WTC11 (cell line): ENCODE results near the gene DDOST. TPM values are rescaled to one million over a fixed set of nuclear protein-coding genes. Genes with fewer than 3 reads are reported as not detected.

Experiments used
- ATAC-seq: fragments of 200-7000 bp; cut with Tn5 transposase; 2 replicates; pipeline ENCODE4 v1.10.0; 2021; ENCODE audit warnings: mild to moderate bottlenecking, moderate library complexity
- CTCF ChIA-PET: fragments of 300-600 bp; sonication (Branson Sonifier 250); formaldehyde crosslinking; loops from one replicate; lab custom pipeline; 2021; ENCODE audit warnings: antibody characterized with exemption; lab: Charles Lee
- POLR2A ChIA-PET: fragments of 350-600 bp; sonication (Branson Sonifier 250); formaldehyde crosslinking; loops from one replicate; lab custom pipeline; 2021; ENCODE audit warnings: antibody characterized with exemption; lab: Charles Lee
- DNase-seq: peaks from one replicate; pipeline ENCODE4 v3.0.0; 2021; ENCODE audit warnings: low spot score
- H3K27ac Mint-ChIP-seq: 2 replicates; pipeline ENCODE4 v1.8.0; 2021; ENCODE audit warnings: mixed read lengths
- H3K27me3 Mint-ChIP-seq: 2 replicates; pipeline ENCODE4 v1.8.0; 2021; ENCODE audit warnings: low read depth, mild to moderate bottlenecking, moderate library complexity, mixed read lengths
- H3K36me3 Mint-ChIP-seq: 2 replicates; pipeline ENCODE4 v1.8.0; 2021; ENCODE audit warnings: mixed read lengths
- H3K4me1 Mint-ChIP-seq: 2 replicates; pipeline ENCODE4 v1.8.0; 2022; ENCODE audit warnings: mixed read lengths
- H3K4me3 Mint-ChIP-seq: 2 replicates; pipeline ENCODE4 v1.8.0; 2021; ENCODE audit warnings: mild to moderate bottlenecking, moderate library complexity, mixed read lengths
- H3K9me3 Mint-ChIP-seq: 2 replicates; pipeline ENCODE4 v1.8.0; 2021; ENCODE audit warnings: mixed read lengths
- AFF4 ChIP-seq: sonication (generic); formaldehyde crosslinking; IDR thresholded peaks from 2 replicates; pipeline ENCODE4 v1.8.1; 2023; ENCODE audit warnings: mild to moderate bottlenecking, missing genetic modification reagents, borderline replicate concordance
- CDX4 ChIP-seq: fragments of 250-450 bp; sonication (Bioruptor Pico); IDR thresholded peaks from 2 replicates; pipeline ENCODE4 v1.9.0; 2021; ENCODE audit warnings: moderate library complexity, mild to moderate bottlenecking, inconsistent platforms, borderline replicate concordance
- CREM ChIP-seq: sonication (generic); formaldehyde crosslinking; IDR thresholded peaks from 2 replicates; pipeline ENCODE4 v1.8.1; 2022; ENCODE audit warnings: mild to moderate bottlenecking, missing genetic modification reagents, moderate library complexity
- CTCF ChIP-seq: fragments of 200-600 bp; IDR thresholded peaks from 2 replicates; pipeline ENCODE4 v1.8.0; 2022; ENCODE audit warnings: antibody characterized with exemption
- ERG ChIP-seq: fragments of 250-450 bp; sonication (Bioruptor Pico); IDR thresholded peaks from 2 replicates; pipeline ENCODE4 v1.8.0; 2021; ENCODE audit warnings: mild to moderate bottlenecking
- ETV6 ChIP-seq: sonication (generic); formaldehyde crosslinking; IDR thresholded peaks from 2 replicates; pipeline ENCODE4 v1.8.1; 2022; ENCODE audit warnings: mild to moderate bottlenecking, missing genetic modification reagents
- FOXP4 ChIP-seq: sonication (generic); formaldehyde crosslinking; IDR thresholded peaks from 2 replicates; pipeline ENCODE4 v1.8.0; 2022; ENCODE audit warnings: mild to moderate bottlenecking, missing genetic modification reagents
- GABPB1 ChIP-seq: sonication (generic); formaldehyde crosslinking; IDR thresholded peaks from 2 replicates; pipeline ENCODE4 v1.8.1; 2023; ENCODE audit warnings: mild to moderate bottlenecking, missing genetic modification reagents
- MXD4 ChIP-seq: fragments of 250-450 bp; sonication (Bioruptor Pico); IDR thresholded peaks from 2 replicates; pipeline ENCODE4 v1.8.0; 2021; ENCODE audit warnings: mild to moderate bottlenecking, moderate library complexity, borderline replicate concordance
- NR3C1 ChIP-seq: sonication (generic); formaldehyde crosslinking; conservative IDR thresholded peaks from 2 replicates; pipeline ENCODE4 v1.8.1; 2023; ENCODE audit warnings: low read depth, mild to moderate bottlenecking, missing genetic modification reagents
- SP1 ChIP-seq: sonication (generic); formaldehyde crosslinking; conservative IDR thresholded peaks from 2 replicates; pipeline ENCODE4 v1.8.1; 2022; ENCODE audit warnings: missing genetic modification reagents
- TEAD4 ChIP-seq: sonication (generic); formaldehyde crosslinking; IDR thresholded peaks from 2 replicates; pipeline ENCODE4 v1.8.0; 2022; ENCODE audit warnings: mild to moderate bottlenecking, missing genetic modification reagents
- TP53 ChIP-seq: sonication (generic); formaldehyde crosslinking; IDR thresholded peaks from 2 replicates; pipeline ENCODE4 v1.8.1; 2023; ENCODE audit warnings: mild to moderate bottlenecking, missing genetic modification reagents
- ZBTB43 ChIP-seq: sonication (generic); formaldehyde crosslinking; IDR thresholded peaks from 2 replicates; pipeline ENCODE4 v1.8.1; 2023; ENCODE audit warnings: mild to moderate bottlenecking, missing genetic modification reagents
- ZNF232 ChIP-seq: sonication (generic); formaldehyde crosslinking; IDR thresholded peaks from 2 replicates; pipeline ENCODE4 v1.8.0; 2022; ENCODE audit warnings: mild to moderate bottlenecking, missing genetic modification reagents
- ZNF317 ChIP-seq: sonication (generic); formaldehyde crosslinking; IDR thresholded peaks from 2 replicates; pipeline ENCODE4 v1.8.1; 2023; ENCODE audit warnings: low read depth, mild to moderate bottlenecking, moderate library complexity, missing genetic modification reagents, borderline replicate concordance
- ZNF512 ChIP-seq: sonication (generic); formaldehyde crosslinking; IDR thresholded peaks from 2 replicates; pipeline ENCODE4 v1.8.1; 2022; ENCODE audit warnings: missing genetic modification reagents, borderline replicate concordance
- total RNA-seq: library from RNA; stranded (reverse); gene quantifications from 3 replicates; pipeline ENCODE4 v1.2.3, GENCODE V29; 2021

The DDOST gene
- total RNA-seq, 1 experiment from 2014 or later: 300 TPM

- TF ChIP-seq SP1 (CRISPR knock-in tag) (no peak), TEAD4 (no peak), AFF4 (CRISPR knock-in tag) (no peak), TP53 (CRISPR knock-in tag) (no peak), ERG (CRISPR knock-in tag) (no peak)
Observed at GRCh38 chr1:20636785-20637347, 24.3 kb downstream of the DDOST start (continued).

- Mint-ChIP-seq H3K36me3 (peaks cover 9% of the 10 kb centered on the region; the same call in 1 of the 2 replicates), H3K4me3 (peak overlapping the region; percentile 93), H3K27me3 (peaks cover 9% of the 10 kb centered on the region; the same call in 1 of the 2 replicates), H3K9me3 (peaks cover 3% of the 10 kb centered on the region; the same call in 1 of the 2 replicates), H3K4me1 (peaks cover 13% of the 10 kb centered on the region), H3K27ac (peak overlapping the region; percentile 98)
- CTCF ChIA-PET: interaction anchor here (0.9 to 3.3 kb wide), 16 partner anchors 11 to 270 kb away, joined by 3 to 153 read pairs (median 6); no protein-coding TSS in a partner anchor
- TF ChIP-seq CDX4 (CRISPR knock-in tag): no peak
- POLR2A ChIA-PET: interaction anchor here (1.4 to 1.6 kb wide), 2 partner anchors 27 to 82 kb away, joined by 4 to 9 read pairs; partner anchors contain the start of gene FAM43B
- DNase-seq (peak; percentile 69), ATAC-seq (peak; percentile 67)
Observed at GRCh38 chr1:20634594-20635084, 26.5 kb downstream of the DDOST start.

GRCh38 chr1:20634065-20634593 lies 27.0 kb downstream of the DDOST start:
- peaks cover 12% of the 10 kb centered on the region for H3K27me3 Mint-ChIP-seq
- POLR2A ChIA-PET: interaction anchor here (0.5 to 1.6 kb wide), 8 partner anchors 18 to 153 kb away, joined by 3 to 9 read pairs (median 4); partner anchors contain the start of genes FAM43B and HP1BP3
- peaks cover 10% of the 10 kb centered on the region for H3K36me3 Mint-ChIP-seq
- DNase-seq (no peak), ATAC-seq (peak; percentile 9)
- peaks cover 7% of the 10 kb centered on the region for H3K9me3 Mint-ChIP-seq
- peaks cover 13% of the 10 kb centered on the region for H3K4me1 Mint-ChIP-seq
- CTCF ChIA-PET: interaction anchor here (0.6 to 3.3 kb wide), 47 partner anchors 8 to 1954 kb away, joined by 3 to 153 read pairs (median 5); partner anchors contain the start of genes CDA, DDOST and KIF17
- peak overlapping the region; percentile 98 for H3K27ac Mint-ChIP-seq
- H3K4me3 Mint-ChIP-seq: peak overlapping the region; percentile 93
- TF ChIP-seq TP53 (CRISPR knock-in tag): no peak
- no peak for TF ChIP-seq ETV6
- no peak for TF ChIP-seq ZNF232 (CRISPR knock-in tag)
- TF ChIP-seq CREM: no peak
- no peak for TF ChIP-seq MXD4
- no peak for TF ChIP-seq FOXP4 (CRISPR knock-in tag)
- no peak for TF ChIP-seq CDX4 (CRISPR knock-in tag)
- no peak for TF ChIP-seq CTCF
- TF ChIP-seq ZBTB43 (CRISPR knock-in tag): no peak
- TF ChIP-seq ZNF317 (CRISPR knock-in tag): no peak
- no peak for TF ChIP-seq GABPB1 (CRISPR knock-in tag)
- no peak for TF ChIP-seq NR3C1 (CRISPR knock-in tag)
- no peak for TF ChIP-seq ZNF512 (CRISPR knock-in tag)
